WTC11 (cell line): ENCODE measurements around the gene MAGI2. TPM values are rescaled to one million over a fixed set of nuclear protein-coding genes. Genes with fewer than 3 reads are reported as not detected.

Source experiments
- ATAC-seq: fragments of 200-7000 bp; cut with Tn5 transposase; 2 replicates; pipeline ENCODE4 v1.10.0; 2021; ENCODE audit warnings: mild to moderate bottlenecking, moderate library complexity
- CTCF ChIA-PET: fragments of 300-600 bp; sonication (Branson Sonifier 250); formaldehyde crosslinking; loops from one replicate; lab custom pipeline; 2021; ENCODE audit warnings: antibody characterized with exemption; lab: Charles Lee
- POLR2A ChIA-PET: fragments of 350-600 bp; sonication (Branson Sonifier 250); formaldehyde crosslinking; loops from one replicate; lab custom pipeline; 2021; ENCODE audit warnings: antibody characterized with exemption; lab: Charles Lee
- DNase-seq: peaks from one replicate; pipeline ENCODE4 v3.0.0; 2021; ENCODE audit warnings: low spot score
- H3K27ac Mint-ChIP-seq: 2 replicates; pipeline ENCODE4 v1.8.0; 2021; ENCODE audit warnings: mixed read lengths
- H3K27me3 Mint-ChIP-seq: 2 replicates; pipeline ENCODE4 v1.8.0; 2021; ENCODE audit warnings: low read depth, mild to moderate bottlenecking, moderate library complexity, mixed read lengths
- H3K36me3 Mint-ChIP-seq: 2 replicates; pipeline ENCODE4 v1.8.0; 2021; ENCODE audit warnings: mixed read lengths
- H3K4me1 Mint-ChIP-seq: 2 replicates; pipeline ENCODE4 v1.8.0; 2022; ENCODE audit warnings: mixed read lengths
- H3K4me3 Mint-ChIP-seq: 2 replicates; pipeline ENCODE4 v1.8.0; 2021; ENCODE audit warnings: mild to moderate bottlenecking, moderate library complexity, mixed read lengths
- H3K9me3 Mint-ChIP-seq: 2 replicates; pipeline ENCODE4 v1.8.0; 2021; ENCODE audit warnings: mixed read lengths
- ETV6 ChIP-seq: sonication (generic); formaldehyde crosslinking; IDR thresholded peaks from 2 replicates; pipeline ENCODE4 v1.8.1; 2022; ENCODE audit warnings: mild to moderate bottlenecking, missing genetic modification reagents
- FOXK1 ChIP-seq: sonication (generic); formaldehyde crosslinking; IDR thresholded peaks from 2 replicates; pipeline ENCODE4 v1.8.0; 2022; ENCODE audit warnings: mild to moderate bottlenecking, moderate library complexity, missing genetic modification reagents
- GTF2I ChIP-seq: fragments of 250-450 bp; sonication (Bioruptor Pico); conservative IDR thresholded peaks from 2 replicates; pipeline ENCODE4 v1.4.0; 2021; ENCODE audit warnings: mild to moderate bottlenecking
- NFYB ChIP-seq: sonication (generic); formaldehyde crosslinking; conservative IDR thresholded peaks from 2 replicates; pipeline ENCODE4 v1.8.0; 2022; ENCODE audit warnings: low read depth, missing genetic modification reagents
- OVOL2 ChIP-seq: fragments of 250-450 bp; sonication (Bioruptor Pico); IDR thresholded peaks from 2 replicates; pipeline ENCODE4 v1.9.0; 2021; ENCODE audit warnings: mild to moderate bottlenecking, borderline replicate concordance
- SMAD3 ChIP-seq: sonication (generic); formaldehyde crosslinking; IDR thresholded peaks from 2 replicates; pipeline ENCODE4 v1.8.0; 2022; ENCODE audit warnings: missing genetic modification reagents, mild to moderate bottlenecking, borderline replicate concordance
- ZBTB21 ChIP-seq: sonication (generic); formaldehyde crosslinking; IDR thresholded peaks from 2 replicates; pipeline ENCODE4 v1.8.1; 2023; ENCODE audit warnings: mild to moderate bottlenecking, missing genetic modification reagents, borderline replicate concordance
- total RNA-seq: library from RNA; stranded (reverse); gene quantifications from 3 replicates; pipeline ENCODE4 v1.2.3, GENCODE V29; 2021
- TF ChIP-seq, protein P1 (sequence below): sonication (generic); formaldehyde crosslinking; IDR thresholded peaks from 2 replicates; pipeline ENCODE4 v1.8.0; 2022; ENCODE audit warnings: missing genetic modification reagents
- TF ChIP-seq, protein P2 (sequence below): sonication (generic); formaldehyde crosslinking; IDR thresholded peaks from 2 replicates; pipeline ENCODE4 v1.8.0; 2022; ENCODE audit warnings: mild to moderate bottlenecking, missing genetic modification reagents
- TF ChIP-seq, protein P3 (sequence below): sonication (generic); formaldehyde crosslinking; IDR thresholded peaks from 2 replicates; pipeline ENCODE4 v1.8.1; 2023; ENCODE audit warnings: mild to moderate bottlenecking, missing genetic modification reagents, moderate library complexity
- TF ChIP-seq, protein P4 (sequence below): sonication (generic); formaldehyde crosslinking; IDR thresholded peaks from 2 replicates; pipeline ENCODE4 v1.8.0; 2023; ENCODE audit warnings: missing genetic modification reagents, mild to moderate bottlenecking, borderline replicate concordance

Gene MAGI2
- total RNA-seq, 1 experiment from 2014 or later, result 26.6 TPM

DNA sequence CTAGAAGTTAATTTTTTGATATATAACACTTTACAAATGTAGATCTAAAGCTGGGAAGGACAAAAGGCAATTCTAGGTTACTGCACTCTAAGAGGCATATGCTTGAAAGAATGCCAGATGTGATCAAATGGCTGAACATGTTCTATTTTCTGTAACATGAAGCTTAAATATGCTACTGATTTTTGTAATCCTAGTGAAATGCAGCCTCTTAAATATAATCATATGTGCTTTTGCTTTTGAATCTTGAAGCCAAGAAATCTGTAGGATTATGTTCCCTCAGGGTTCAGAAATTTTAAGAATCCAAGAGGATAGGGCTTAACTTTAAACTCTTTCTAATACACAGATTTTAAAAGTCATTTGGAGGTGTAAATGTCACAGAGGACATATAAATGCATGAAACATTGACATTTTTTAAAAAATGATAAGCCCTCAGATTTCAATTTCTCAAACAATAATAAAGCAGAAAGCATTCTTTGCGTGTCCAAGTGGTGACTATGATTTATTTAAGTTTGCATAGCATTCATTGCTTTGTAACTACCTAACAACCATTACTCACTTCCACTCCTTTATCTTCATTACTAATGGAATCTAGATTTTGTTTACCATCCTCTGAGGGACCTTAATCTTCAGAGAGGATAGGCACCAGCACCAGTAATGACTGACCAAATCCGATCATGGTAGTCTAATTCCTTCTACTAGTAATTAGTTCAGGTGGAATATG, 170.4 kb downstream of the MAGI2 start:
- Mint-ChIP-seq H3K4me1 (no peaks in the 10 kb centered on the region), H3K27me3 (no peaks in the 10 kb centered on the region), H3K27ac (no peak overlapping the region), H3K4me3 (no peak overlapping the region), H3K36me3 (no peaks in the 10 kb centered on the region), H3K9me3 (no peaks in the 10 kb centered on the region)
- ChIA-PET CTCF (interaction anchor here (2.7 kb wide), 1 partner anchor 15 kb away, joined by 16 read pairs; no protein-coding TSS in a partner anchor), POLR2A (no interaction called here)
- no peak for ATAC-seq
- TF ChIP-seq, protein P1, sequence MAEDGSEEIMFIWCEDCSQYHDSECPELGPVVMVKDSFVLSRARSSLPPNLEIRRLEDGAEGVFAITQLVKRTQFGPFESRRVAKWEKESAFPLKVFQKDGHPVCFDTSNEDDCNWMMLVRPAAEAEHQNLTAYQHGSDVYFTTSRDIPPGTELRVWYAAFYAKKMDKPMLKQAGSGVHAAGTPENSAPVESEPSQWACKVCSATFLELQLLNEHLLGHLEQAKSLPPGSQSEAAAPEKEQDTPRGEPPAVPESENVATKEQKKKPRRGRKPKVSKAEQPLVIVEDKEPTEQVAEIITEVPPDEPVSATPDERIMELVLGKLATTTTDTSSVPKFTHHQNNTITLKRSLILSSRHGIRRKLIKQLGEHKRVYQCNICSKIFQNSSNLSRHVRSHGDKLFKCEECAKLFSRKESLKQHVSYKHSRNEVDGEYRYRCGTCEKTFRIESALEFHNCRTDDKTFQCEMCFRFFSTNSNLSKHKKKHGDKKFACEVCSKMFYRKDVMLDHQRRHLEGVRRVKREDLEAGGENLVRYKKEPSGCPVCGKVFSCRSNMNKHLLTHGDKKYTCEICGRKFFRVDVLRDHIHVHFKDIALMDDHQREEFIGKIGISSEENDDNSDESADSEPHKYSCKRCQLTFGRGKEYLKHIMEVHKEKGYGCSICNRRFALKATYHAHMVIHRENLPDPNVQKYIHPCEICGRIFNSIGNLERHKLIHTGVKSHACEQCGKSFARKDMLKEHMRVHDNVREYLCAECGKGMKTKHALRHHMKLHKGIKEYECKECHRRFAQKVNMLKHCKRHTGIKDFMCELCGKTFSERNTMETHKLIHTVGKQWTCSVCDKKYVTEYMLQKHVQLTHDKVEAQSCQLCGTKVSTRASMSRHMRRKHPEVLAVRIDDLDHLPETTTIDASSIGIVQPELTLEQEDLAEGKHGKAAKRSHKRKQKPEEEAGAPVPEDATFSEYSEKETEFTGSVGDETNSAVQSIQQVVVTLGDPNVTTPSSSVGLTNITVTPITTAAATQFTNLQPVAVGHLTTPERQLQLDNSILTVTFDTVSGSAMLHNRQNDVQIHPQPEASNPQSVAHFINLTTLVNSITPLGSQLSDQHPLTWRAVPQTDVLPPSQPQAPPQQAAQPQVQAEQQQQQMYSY (CRISPR knock-in tag), result no peak
- TF ChIP-seq, protein P2, sequence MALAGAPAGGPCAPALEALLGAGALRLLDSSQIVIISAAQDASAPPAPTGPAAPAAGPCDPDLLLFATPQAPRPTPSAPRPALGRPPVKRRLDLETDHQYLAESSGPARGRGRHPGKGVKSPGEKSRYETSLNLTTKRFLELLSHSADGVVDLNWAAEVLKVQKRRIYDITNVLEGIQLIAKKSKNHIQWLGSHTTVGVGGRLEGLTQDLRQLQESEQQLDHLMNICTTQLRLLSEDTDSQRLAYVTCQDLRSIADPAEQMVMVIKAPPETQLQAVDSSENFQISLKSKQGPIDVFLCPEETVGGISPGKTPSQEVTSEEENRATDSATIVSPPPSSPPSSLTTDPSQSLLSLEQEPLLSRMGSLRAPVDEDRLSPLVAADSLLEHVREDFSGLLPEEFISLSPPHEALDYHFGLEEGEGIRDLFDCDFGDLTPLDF, result no peak
- TF ChIP-seq ETV6 (CRISPR knock-in tag), result no peak
- no peak for DNase-seq

DNA sequence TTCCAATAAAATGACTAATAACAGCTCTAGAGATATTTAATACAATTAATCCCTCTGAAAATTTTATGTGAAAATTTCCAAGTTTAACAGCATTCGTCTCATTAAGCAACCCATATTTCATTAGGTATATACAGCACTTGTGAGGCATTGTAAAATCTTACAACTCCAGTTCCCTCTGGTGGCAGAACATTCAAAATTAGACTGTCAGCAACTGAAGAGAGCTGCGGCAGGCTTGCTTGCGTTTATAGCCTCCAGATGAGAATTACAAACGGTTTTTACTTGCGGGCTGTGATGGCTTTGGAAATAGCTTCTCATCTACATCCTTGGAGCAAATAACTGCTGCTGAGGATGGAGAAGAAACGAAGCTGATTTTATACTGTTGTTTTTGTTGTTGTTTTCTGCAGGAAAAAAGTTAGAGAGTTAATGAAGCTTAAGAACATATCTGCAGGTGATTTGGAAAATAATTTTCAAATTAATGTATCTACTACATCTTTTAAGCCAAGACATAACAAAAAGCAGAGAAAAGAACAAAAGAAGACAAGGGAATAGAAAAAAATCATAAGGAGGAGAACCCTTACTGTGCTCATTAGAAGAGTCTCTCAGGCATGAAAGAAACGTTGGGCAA, 171.3 kb downstream of the MAGI2 start:
- POLR2A ChIA-PET, result no interaction called here
- CTCF ChIA-PET, result interaction anchor here (0.6 to 2.7 kb wide), 3 partner anchors 16 to 772 kb away, joined by 3 to 16 read pairs (median 3); no protein-coding TSS in a partner anchor
- ATAC-seq (peak; percentile 52; the same call in 1 of the 2 replicates), DNase-seq (no peak)
- Mint-ChIP-seq H3K27me3 (no peaks in the 10 kb centered on the region), H3K9me3 (no peaks in the 10 kb centered on the region), H3K36me3 (no peaks in the 10 kb centered on the region), H3K4me3 (no peak overlapping the region), H3K4me1 (no peaks in the 10 kb centered on the region), H3K27ac (no peak overlapping the region)
- TF ChIP-seq OVOL2 (no peak), FOXK1 (CRISPR knock-in tag) (no peak), GTF2I (no peak), SMAD3 (no peak), NFYB (no peak), ZBTB21 (CRISPR knock-in tag) (no peak)
- TF ChIP-seq, protein P3, sequence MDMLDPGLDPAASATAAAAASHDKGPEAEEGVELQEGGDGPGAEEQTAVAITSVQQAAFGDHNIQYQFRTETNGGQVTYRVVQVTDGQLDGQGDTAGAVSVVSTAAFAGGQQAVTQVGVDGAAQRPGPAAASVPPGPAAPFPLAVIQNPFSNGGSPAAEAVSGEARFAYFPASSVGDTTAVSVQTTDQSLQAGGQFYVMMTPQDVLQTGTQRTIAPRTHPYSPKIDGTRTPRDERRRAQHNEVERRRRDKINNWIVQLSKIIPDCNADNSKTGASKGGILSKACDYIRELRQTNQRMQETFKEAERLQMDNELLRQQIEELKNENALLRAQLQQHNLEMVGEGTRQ (CRISPR knock-in tag), result no peak
- TF ChIP-seq, protein P4, sequence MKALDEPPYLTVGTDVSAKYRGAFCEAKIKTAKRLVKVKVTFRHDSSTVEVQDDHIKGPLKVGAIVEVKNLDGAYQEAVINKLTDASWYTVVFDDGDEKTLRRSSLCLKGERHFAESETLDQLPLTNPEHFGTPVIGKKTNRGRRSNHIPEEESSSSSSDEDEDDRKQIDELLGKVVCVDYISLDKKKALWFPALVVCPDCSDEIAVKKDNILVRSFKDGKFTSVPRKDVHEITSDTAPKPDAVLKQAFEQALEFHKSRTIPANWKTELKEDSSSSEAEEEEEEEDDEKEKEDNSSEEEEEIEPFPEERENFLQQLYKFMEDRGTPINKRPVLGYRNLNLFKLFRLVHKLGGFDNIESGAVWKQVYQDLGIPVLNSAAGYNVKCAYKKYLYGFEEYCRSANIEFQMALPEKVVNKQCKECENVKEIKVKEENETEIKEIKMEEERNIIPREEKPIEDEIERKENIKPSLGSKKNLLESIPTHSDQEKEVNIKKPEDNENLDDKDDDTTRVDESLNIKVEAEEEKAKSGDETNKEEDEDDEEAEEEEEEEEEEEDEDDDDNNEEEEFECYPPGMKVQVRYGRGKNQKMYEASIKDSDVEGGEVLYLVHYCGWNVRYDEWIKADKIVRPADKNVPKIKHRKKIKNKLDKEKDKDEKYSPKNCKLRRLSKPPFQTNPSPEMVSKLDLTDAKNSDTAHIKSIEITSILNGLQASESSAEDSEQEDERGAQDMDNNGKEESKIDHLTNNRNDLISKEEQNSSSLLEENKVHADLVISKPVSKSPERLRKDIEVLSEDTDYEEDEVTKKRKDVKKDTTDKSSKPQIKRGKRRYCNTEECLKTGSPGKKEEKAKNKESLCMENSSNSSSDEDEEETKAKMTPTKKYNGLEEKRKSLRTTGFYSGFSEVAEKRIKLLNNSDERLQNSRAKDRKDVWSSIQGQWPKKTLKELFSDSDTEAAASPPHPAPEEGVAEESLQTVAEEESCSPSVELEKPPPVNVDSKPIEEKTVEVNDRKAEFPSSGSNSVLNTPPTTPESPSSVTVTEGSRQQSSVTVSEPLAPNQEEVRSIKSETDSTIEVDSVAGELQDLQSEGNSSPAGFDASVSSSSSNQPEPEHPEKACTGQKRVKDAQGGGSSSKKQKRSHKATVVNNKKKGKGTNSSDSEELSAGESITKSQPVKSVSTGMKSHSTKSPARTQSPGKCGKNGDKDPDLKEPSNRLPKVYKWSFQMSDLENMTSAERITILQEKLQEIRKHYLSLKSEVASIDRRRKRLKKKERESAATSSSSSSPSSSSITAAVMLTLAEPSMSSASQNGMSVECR (CRISPR knock-in tag), result no peak
